Skeletal muscle cell (primary cell): ENCODE data around the gene IBSP.

Experiments
- DNase-seq: peaks from one replicate; pipeline ENCODE4 v3.0.0-alpha.2; 2010; ENCODE audit warnings: low read depth
- H3K4me3 ChIP-seq: 2 replicates; pipeline ENCODE4 v1.5.1; 2011; ENCODE audit warnings: low read depth, mild to moderate bottlenecking, control low read depth, low read length, moderate library complexity

The IBSP gene, protein sequence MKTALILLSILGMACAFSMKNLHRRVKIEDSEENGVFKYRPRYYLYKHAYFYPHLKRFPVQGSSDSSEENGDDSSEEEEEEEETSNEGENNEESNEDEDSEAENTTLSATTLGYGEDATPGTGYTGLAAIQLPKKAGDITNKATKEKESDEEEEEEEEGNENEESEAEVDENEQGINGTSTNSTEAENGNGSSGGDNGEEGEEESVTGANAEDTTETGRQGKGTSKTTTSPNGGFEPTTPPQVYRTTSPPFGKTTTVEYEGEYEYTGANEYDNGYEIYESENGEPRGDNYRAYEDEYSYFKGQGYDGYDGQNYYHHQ

DNA sequence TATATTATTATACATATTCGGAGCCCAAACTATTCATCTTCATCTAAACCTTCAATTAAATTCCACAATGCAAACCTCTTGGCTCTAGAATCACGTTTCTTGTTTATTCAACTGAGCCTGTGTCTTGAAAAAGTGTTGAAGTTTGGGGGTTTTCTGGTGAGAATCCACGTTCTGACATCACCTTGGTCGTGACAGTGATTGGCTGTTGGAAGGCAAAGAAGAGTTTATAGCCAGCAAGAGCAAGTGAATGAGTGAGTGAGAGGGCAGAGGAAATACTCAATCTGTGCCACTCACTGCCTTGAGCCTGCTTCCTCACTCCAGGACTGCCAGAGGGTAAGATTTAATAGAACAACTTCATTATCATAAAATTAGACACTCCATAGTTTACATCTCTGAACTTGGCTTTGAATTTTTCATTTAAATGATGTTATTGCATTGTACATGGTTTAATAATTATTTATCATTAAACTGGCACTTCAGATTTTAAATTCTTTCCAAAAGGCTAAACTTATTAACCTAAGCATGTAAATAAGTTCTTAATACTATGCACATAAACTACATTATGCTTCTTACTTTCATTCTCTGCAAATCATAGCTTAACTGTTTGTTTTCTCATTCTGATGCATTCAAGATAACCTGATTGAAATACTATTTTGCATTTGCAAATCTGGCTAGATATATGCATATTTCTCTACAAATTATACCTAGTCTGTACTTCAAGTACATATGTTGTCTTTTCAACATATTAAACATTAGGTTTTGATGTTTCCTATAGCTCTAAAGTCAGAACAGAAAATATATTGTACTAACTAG is at the start of gene IBSP:
Gene IBSP (plus strand): TSS at position 254 of the 813 bp plus-strand sequence. CDS start 2,808 bp downstream, outside the sequence.
- no peak for DNase-seq
- no peak within 1 kb of the TSS for H3K4me3 ChIP-seq

DNA sequence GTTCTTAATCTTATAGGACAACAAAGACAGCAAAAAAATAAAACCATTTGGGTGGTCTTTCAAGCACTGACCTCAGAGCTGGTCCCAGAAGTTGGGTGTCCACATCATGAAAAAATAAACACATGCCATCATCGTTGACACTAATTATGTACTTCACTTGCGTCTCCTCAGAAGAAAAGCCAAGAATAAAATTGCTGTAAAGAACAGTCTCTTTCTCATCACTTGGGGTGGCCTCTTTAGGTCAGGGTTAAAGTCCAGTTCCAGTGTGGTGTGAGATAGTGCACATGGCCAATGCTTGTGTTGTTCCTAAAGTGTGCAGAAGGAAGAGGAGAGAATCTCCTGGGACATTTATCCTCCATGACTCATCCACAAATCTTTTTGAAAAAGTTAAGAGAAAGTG is 49.5 kb upstream of the IBSP start:
- peak; percentile 7 for DNase-seq
- no peak overlapping the region for H3K4me3 ChIP-seq

DNA sequence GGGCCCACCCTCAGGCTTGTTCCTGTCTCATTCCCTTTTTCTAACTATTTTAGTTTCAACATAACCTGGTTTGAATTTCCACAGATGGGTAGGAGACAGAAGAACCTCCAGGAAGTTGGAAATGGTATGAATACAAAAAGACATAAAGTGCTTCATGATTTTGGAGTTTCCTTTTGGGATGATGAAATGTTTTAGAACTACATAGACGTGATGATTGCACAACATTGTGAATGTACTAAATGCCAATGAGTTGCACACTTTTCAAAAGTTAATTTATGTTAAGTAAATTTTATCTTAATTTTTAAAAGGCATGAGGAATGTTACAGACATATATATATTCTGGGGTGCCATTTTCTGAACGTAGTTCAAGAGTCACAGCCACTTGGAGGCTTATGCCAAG is 41.1 kb upstream of the IBSP start:
- no peak overlapping the region for H3K4me3 ChIP-seq
- peak; percentile 8 for DNase-seq

DNA sequence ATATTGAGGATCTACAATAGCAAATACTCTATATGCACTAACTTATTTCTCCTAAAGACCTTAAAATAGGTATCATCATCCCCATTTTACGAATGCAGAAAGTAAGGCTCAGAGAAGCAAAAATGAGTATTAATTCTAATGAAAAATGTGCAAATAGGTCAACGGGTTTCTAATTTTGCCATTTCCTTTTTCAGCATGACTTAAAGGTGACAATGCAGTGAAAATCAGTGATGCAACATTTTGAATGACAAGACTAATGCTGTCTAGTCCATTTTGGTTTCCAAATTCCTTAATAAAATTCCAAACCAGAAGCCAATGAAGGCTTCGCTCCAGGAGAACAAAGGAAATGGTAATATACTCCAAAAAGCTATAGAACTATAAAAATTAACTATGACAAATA is 37.0 kb upstream of the IBSP start:
- no peak for DNase-seq
- H3K4me3 ChIP-seq, result no peak overlapping the region

DNA sequence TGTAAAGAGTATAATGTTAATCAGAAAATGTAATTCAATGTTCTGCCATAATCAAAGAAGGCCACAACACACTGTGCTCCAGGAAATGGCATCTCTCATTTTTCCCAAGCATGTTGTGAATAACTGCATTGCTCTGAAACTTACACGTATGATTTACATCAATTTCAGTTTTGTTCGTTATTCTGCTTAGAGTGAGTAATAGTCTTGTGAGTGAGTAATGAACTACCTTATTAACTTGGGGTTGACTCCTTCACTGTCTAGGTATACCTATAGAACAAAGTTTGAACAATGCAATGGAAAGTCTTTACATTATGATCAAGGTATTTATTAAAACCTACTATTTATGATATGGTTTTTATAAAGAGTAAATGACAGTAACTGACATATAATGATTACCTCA is 17.8 kb upstream of the IBSP start:
- H3K4me3 ChIP-seq, result no peak overlapping the region
- no peak for DNase-seq

DNA sequence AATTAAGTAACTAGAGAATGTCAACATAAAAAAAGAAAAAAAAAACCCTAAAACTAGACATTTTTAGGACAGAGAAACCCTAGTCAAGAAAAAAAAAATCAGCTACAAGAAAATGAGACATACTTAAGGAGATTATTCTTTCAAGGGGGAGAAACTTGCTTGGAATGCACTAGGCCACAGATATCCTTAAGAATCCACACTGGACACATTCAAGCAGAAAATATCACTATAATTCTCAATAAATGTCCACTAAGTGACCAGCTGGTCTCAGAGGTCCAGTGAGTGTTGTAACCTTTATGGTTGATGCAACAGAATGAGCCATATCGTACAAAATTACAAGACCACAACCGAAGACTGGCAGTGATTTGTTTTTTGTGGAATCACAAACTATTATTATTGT is 15.6 kb upstream of the IBSP start:
- no peak for DNase-seq
- H3K4me3 ChIP-seq, result no peak overlapping the region

DNA sequence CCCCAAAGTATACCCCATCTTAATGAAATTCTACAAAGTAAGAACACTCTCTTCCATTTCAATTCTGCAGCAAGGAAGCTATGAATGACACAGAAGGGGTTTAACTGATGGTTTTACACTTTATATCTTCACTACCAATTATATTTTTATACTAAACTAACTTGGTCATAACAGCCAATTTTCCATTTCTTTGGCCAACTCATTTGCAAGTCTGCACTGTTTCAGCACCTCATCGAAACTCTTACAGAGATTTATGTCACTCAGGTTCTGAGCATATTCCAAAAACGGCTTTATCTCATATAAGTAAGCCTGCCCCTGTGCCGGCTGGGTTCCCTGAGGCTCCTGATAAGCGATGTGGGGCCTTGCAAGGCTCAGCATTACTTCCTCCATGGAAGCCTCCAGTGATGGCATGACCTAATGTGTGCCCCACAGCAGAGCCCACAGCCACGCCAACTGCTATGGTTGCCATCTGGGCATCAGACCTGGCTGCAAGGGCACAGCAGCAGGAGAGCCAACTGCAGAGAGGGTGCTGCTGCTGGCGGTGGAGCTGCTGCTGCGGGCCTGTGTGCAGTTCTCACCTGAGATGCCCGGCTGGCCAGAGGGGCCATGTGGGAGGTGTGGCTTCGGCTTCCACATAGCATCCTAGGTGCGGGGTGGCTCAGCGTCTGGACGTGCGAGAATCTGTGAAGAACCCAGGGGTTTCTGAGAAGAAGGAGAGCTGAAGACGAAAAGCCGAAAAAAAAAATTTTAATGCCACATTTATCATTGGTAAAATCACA is 13.4 kb upstream of the IBSP start:
- DNase-seq, result no peak
- no peak overlapping the region for H3K4me3 ChIP-seq

DNA sequence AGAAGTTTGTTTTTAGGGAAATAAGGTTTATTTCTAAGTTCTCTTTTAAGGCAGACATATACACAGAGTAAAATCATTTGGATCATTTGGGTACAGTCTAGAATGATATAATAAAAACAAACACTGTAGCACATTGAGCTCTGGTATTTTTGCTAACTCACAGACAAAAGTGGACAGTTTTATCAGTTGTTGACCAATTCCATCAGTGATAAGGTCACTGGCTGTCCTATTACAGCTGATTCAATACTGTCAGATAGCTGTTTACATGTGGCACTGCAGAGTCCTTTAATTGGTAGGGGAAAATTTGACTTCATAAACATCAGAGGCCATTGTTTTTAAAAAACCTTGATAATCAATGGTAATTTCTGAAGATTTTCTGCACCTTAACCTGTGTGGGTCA is 3.5 kb downstream of the IBSP start:
- DNase-seq, result no peak
- H3K4me3 ChIP-seq, result no peak overlapping the region

DNA sequence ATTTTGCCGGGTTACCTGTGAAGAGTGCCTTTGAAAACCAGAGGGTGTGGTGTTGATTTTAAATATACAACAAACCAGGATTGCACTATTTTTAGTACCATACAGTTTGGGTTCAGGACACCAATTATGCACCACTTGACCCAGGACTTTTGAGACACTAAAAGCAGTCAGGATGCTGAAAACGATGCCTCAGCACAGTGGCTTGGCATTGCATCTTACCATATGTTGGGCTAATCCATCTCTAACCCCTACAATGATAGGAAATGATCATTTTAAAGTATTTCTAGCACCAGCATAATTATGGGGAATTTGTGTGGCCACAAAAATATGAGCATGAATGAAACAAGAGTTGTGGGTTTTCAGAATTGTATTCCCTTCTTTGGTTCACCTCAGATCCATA is 4.1 kb downstream of the IBSP start:
- no peak for DNase-seq
- H3K4me3 ChIP-seq, result no peak overlapping the region

DNA sequence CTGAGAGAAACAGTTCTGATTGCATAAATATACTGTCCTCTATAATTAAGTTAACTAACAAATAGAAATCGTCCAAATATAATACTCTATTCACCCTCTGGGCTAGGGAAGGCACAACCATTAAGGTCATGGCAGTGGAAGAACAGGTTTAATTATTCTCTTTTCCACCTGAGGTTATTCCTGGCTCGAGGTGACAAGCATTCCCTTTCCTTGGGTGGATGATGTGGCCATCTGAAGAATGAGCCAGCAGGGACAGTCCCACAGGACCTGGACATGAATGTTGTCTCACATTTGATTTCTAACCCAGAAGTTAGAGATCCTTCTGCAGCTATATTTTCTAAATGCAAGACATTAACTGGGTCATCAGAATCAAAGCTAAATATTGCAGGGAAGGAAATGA is 5.5 kb downstream of the IBSP start:
- DNase-seq, result no peak

DNA sequence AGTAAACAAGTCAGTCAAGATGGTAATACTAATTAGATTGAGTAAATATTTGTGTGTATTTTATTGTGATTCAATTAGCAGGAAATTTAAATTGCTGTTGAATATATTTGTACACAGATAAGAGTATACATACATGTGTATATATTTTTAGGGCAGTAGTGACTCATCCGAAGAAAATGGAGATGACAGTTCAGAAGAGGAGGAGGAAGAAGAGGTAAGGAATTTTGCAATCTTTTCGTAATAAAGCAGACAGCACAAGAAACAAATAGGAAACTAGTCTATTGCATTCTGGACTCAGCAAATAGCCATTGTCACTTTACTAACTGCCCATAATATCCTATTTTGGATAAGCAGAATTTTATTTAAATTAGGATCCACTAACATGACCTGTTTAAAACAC is 6.6 kb downstream of the IBSP start:
- peak; percentile 30 for DNase-seq
- no peak overlapping the region for H3K4me3 ChIP-seq

More for the DNA sequence above, 5.5 kb downstream of the IBSP start:
- no peak overlapping the region for H3K4me3 ChIP-seq

DNA sequence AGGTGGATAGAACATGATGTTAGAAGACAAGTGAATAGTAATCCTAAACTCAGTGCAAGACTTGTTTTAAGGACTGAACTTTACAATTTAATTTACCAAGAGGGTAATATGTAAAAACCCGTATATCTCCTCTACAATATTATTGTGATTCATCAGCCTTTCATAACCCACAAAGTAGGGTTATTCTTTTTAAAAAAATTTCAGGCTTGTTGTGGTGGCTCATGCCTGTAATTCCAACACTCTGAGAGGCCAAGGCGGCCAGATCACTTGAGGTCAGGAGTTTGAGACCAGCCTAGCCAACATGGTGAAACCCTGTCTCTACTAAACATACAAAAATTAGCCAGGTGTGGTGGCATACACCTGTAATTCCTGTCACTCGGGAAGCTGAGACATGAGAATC is 7.2 kb downstream of the IBSP start:
- H3K4me3 ChIP-seq, result no peak overlapping the region
- no peak for DNase-seq

DNA sequence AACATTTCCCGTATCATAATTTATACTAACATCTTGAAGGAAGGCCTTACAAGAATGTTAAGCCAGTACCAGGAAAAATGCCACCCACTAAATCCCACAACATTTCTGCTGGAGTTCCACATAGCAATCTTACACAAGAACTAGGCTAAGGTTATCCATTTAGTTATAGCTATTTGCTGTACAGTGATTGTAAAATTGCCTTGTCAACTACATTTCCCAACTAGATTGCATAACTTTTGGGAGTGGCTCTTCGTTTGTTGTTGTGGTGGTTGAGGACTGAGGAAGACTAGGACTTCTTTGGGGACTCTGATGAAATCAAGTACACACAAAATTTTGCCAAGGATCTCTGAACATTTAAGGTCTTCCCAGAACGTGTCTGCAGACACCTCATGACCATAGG is 8.0 kb downstream of the IBSP start:
- no peak overlapping the region for H3K4me3 ChIP-seq
- DNase-seq, result peak; percentile 30

DNA sequence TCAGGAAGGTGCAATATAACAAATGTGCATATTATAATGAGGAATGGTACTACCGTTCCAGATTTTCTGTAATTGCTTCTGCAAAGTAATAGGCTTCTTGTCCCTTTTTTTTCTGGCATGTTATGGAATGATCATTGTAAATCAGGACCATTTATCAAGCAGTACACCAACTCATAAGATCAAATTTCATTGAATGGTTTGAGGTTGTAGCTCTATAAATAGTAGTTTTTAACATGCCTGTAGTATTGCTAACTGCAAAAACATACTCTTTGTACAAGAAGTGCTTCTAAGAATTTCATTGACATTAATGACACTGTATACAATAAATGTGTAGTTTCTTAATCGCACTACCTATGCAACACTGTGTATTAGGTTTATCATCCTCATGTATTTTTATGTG is 12.6 kb downstream of the IBSP start:
- DNase-seq, result no peak
- H3K4me3 ChIP-seq, result no peak overlapping the region

DNA sequence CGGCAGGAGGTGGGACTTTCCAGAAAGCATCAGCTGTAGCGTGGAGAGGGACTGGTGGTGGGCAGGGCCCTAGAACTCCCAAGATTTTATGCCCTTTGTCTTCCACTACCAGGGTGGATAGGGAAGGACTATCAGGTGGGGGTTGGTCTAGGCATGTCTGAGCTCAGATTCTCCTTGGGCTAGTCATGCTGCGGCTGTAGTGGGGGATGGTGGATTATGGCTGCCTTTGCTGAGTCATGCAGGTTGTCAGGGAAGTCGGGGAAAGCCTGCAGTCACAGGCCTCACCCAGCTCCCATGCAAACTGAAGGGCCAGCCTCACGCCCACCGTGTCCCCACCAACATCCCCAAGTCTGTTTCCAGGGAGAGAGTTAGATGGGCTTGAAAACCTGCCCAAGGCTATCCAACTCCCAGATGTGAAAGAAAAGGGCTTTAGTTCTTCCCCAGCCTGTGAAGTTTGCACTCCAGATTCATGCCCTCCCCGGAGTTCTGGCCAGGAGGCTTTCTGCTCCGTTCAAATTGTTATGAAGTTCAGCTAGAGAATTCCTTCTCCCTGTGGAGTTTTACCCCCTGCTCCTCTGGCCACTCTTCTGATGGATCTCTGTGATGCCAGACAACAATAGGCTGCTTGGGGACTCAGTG is 20.0 kb downstream of the IBSP start:
- peak; percentile 60 for DNase-seq
- no peak overlapping the region for H3K4me3 ChIP-seq

DNA sequence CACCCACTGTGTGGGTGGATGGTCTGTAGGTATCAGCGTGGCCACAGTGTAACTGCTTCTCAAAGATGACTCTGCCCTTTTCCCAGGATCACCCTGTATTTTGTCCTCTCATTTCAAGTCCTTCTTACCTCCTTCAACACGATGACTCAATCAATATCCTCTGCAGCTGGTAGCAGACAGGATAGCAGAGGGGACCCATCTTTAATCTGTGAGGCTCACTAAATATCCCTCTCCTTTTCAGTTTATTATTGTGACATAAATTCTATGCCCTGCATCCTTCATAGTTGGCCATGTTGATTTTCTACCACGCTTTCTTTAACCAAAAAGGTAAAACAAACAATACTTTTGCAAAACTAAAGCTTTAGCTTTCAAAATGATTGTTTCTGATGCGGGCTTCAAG is 23.8 kb downstream of the IBSP start:
- no peak for DNase-seq
- H3K4me3 ChIP-seq, result no peak overlapping the region

DNA sequence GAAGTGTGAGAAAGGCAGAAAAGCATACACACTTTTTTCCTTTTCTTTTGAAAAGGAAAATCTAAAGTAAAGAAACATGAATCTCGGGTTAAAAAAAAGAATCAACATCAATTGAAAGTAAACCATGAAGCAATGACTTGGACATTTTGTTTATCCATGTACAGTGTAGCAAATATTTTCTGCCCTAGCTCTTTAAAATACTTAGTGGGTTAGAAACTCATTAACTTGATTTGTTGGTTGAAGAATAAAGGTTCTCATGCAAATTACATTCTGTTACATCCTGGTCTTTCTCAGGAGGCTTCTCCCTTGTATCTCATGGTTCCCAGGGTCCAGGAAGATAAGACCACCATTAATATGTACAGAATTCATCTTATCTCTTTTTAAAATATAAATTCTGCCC is 24.4 kb downstream of the IBSP start:
- H3K4me3 ChIP-seq, result no peak overlapping the region
- DNase-seq, result no peak

DNA sequence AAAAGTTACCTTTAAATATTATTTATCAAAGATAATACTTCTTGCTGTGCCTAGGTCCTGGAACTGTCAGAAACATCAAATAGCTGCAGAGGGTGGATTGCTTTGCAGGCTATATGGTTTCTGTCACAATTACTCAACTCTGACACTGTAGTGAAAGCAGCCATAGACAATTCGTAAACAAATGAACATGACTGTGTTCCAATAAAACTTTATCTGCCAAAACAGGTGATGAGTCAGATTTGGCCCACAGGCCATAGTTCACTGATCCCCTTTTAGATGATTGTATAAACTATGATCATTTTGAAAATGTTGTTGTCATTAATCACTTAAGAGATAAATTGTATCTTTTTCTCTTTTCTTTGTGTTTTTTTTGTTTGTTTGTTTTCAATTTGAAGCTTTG is 25.0 kb downstream of the IBSP start:
- H3K4me3 ChIP-seq, result no peak overlapping the region
- DNase-seq, result no peak

DNA sequence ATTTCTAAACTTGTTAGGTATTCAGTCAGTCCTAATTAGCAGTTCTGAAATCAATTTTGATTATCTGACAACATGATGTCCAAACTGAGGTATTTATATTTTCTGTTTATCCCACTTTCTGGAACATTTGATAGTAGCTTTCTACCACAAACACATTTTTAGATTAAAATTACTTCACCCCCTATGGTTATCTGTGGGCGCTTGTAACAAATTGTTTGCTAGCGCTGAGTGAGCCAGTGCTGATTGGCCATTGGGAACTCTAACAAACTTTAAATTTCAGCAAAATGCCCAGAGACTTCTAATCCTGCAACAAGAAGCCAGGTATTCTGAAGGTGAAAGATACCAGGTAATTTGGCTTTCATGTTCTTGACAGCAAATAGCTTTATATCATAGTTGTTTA is 33.3 kb downstream of the IBSP start, which contains the start of gene MEPE:
Gene MEPE (plus strand): TSS at position 301 of the 400 bp plus-strand sequence. CDS start 1,746 bp downstream, outside the sequence.
- no peak for DNase-seq
- H3K4me3 ChIP-seq, result no peak within 1 kb of the TSS

DNA sequence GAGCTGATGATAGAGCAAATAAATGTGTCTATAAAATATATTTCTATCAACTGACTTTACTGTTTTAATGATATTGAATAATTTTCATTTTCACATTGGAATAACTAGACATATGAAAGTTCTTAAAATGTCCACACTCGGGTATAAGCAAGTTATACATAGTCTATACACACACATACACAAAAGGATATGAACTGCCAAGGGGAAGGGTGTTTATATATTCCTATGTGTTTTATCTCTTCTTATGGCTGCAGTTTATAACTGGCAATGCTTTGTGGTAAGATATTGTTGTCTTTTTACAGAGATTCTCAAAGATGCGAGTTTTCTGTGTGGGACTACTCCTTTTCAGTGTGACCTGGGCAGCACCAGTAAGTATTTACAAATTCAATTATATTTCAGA is 35.0 kb downstream of the IBSP start:
- H3K4me3 ChIP-seq, result no peak overlapping the region
- DNase-seq, result no peak
